Left cardiac atrium (tissue), 4 donors: Measurements from ENCODE around the gene OTUD1. TPM values are rescaled to one million over a fixed set of nuclear protein-coding genes. Genes with fewer than 3 reads are reported as not detected.

Experiments
- ATAC-seq, 2 donors: fragments of 200-7000 bp; cut with Tn5 transposase; one replicate each; pipeline ENCODE4 v1.9.1; 2020; ENCODE audit warnings: mild to moderate bottlenecking in 2 of 2, moderate library complexity in 2 of 2
- DNase-seq: peaks from one replicate; pipeline ENCODE4 v3.0.0-alpha.2; 2020
- intact Hi-C, 2 donors: fragments of 100-400 bp; cut with DNase I; formaldehyde crosslinking; loops; one replicate each; pipeline versions ENCODE4 v1.14.1 to v1.15.1; 2022 to 2023
- total RNA-seq, 2 donors: library from RNA; stranded (reverse); fragmentation: NEBNext Ultra II Directional; extraction: Animal tissue kit (Norgen Biotek cat#: 25700); gene quantifications; one replicate each; pipeline ENCODE4 v1.2.1, GENCODE V29; 2021
- donor health status: DM: no; HTN: yes; CAD: no.
- donor health status: DM: no; HTN: yes; CAD: no; lungs with severe emphysema.
- donor health status: DM: yes; HTN: yes; CAD: no.
- donor health status: Dilated cardiomyopathy.

OTUD1 gene
- total RNA-seq, 2 donors from 2014 or later = 14.0 to 14.4 TPM

DNA sequence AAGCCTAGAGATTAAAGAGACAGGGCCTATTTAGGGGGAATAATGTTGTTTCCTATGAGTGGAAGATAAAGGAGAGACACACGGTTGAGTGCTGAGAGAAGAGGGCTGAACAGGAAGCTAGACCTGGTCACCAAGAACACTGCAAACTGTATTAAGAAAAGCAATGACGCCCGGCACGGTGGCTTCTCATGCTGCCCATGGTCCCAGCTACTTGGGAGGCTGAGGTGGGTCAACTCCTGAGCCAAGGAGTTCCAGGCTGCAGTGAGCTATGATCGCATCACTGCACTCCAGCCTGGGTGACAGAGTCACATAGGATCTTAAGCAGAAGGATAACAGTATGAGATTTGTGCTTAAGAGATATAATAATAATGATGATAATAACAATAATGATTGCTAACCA is 19.7 kb upstream of the OTUD1 start:
- intact Hi-C loops = no loop called here
- DNase-seq (no peak), ATAC-seq (no peak)

DNA sequence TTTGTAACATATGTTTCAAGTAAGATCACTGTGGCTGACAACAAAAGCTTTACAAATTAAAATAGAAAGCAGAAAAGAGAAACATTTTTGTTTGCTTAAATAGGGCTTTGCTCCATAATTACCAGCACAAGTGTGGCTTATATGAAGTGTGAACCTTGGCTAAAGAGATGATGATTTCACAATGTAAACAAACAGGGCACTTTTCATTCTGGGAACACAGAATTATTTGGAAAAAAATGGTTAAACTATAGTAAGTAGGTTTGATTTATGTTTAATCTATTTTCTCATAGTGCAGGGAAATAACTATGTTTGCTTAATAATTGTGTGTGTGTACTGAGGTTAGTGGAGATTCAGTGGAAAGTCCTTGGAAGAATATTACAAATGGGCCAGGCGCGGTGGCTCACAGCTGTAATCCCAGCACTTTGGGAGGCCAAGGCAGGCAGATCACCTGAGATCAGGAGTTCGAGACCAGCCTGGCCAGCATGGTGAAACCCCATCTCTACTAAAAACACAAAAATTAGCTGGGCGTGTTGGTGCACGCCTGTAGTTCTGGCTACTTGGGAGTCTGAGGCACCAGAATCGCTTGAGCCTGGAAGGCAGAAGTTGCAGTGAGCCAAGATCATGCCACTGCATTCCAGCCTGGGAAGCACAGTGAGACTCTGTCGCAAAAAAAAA is 19.1 kb upstream of the OTUD1 start:
- ATAC-seq (no peak), DNase-seq (no peak)
- intact Hi-C loops = no loop called here

DNA sequence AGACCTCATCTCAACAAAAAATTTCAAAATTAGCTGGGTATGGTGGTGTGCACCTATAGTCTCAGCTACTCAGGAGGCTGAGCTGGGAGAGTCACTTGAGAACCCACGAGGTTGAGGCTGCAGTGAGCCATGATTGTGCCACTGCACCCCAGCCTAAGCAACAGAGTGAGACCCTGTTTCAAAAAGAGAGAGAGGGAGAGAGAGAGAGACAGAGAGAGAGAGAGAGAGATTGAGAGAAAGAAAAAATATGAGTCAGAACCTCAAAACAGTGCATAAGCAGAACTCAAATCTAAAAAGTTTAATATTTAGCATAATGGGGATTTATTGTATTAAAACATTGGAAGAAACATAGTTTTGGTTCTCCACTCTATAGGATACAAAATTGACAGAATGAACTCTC is 17.5 kb upstream of the OTUD1 start:
- intact Hi-C loops = no loop called here
- no peak for DNase-seq
- no peak for ATAC-seq

DNA sequence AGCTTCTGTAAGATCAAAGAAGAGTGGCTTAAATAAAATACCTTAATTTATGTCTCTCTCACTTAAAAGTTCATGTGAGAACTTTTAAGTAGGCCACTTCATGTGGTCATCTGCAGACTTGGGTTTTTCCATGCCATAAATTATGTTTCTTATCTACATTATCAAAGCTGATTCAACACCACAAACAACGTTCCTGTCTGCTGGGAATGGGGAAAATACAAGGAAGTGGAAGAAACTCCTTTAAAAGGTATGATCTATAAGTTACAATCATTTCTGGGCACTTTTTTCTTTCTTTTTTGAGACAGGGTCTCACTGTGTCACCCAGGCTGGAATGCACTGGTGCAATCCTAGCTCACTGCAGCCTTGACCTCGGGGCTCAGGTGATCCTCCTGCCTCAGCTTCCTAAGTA is 16.9 kb upstream of the OTUD1 start:
- DNase-seq (no peak), ATAC-seq (no peak)
- intact Hi-C loops = no loop called here

DNA sequence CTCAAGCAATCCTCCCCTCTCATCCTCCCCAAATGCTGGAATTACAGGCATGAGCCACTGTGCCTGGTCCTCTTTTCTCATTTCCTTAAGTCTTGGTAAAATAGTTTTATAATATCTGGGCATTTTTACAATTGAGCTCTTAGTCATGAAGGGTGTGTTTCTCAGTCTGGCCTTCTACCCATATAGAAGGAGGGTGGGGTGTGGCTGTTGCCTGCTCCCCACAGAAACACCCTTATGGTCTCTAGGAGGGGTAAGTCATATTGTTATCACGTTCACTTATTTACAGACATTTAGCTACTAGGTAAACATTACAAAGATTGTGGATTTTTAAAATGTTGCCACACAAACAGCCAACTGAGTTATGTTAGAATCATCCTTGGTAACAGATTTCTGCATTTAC is 6.7 kb upstream of the OTUD1 start:
- intact Hi-C loops = no loop called here
- peak in 1 of 2 donors; percentile 56 for ATAC-seq

DNA sequence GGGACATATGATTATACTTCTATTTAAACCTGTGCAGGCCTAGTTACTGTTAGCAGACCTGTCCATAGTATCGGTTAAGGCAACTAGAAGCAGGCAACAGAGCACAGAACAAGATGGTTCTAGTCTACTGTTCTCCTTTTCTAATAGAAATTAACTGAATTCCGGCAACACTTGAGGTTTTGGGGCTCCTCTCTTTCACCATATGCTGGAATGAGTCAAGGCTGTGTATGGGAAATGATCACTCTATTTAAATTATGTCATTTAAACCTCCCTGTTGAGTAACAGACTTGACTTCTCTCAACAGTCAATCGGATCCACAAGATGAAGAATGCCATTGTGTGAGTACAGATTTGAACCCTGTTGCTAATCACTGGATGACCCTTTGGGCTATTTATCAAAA is 6.2 kb upstream of the OTUD1 start:
- intact Hi-C loops = no loop called here
- peak in 1 of 2 donors; percentile 16 for ATAC-seq
- DNase-seq = no peak

More for the DNA sequence above, 6.7 kb upstream of the OTUD1 start:
- DNase-seq = no peak

DNA sequence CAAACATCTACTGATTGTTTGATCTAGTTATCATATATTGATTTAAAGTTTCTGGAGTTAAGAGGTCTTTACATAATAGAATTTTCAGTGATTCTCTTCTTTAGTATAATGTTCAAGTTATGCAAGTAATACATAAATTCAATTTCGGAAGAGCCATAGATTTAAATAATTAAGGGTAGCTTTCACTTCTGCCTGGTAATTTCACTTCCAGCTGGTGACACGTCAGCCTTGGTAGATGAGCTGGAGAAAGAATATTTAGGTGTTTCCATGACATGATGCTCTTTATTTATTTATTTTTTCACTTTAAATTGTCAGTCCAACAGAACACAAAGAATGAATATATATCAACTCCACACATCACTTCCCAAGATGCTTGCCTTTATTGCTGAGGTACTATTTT is 5.2 kb upstream of the OTUD1 start:
- no peak for ATAC-seq
- intact Hi-C loops = no loop called here
- no peak for DNase-seq

DNA sequence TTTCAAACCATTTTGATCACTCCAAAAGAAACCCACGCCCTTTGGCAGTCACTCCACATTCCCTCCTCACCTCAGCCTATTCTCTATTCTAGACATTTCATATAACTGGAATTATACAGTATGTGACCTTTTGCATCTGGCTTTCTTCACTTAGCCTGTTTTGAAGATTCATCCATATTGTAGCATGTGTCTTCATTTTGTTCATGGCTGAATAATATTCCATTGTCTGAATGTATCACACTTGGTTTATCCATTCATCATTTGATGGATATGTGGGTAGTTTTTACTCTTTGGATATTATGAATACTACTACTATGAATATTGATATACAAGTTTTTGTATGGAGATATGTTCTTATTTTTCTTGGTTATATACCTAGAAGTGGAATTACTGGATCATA is 3.5 kb upstream of the OTUD1 start:
- intact Hi-C loops = no loop called here
- ATAC-seq (no peak), DNase-seq (no peak)

DNA sequence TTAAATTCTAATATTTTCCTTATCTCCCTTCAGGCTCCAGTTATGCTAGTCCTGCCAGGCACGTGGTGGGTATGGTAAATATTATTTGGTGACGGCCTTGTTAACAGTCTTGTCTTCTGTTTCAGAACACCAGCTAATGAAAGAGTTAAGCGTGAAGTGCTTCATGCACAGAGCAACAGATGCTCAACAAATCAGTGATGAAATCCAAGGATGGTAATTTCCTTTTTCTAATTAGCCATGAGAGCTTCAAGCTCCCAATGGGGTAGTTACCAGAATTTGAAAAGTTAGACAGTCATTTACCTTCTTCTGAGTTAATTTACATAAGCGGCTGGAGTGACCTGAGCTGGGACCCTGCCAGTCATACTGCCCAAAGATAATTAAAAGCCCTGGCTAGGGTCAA is 1.9 kb upstream of the OTUD1 start:
- intact Hi-C loops = no loop called here
- ATAC-seq (no peak), DNase-seq (no peak)

DNA sequence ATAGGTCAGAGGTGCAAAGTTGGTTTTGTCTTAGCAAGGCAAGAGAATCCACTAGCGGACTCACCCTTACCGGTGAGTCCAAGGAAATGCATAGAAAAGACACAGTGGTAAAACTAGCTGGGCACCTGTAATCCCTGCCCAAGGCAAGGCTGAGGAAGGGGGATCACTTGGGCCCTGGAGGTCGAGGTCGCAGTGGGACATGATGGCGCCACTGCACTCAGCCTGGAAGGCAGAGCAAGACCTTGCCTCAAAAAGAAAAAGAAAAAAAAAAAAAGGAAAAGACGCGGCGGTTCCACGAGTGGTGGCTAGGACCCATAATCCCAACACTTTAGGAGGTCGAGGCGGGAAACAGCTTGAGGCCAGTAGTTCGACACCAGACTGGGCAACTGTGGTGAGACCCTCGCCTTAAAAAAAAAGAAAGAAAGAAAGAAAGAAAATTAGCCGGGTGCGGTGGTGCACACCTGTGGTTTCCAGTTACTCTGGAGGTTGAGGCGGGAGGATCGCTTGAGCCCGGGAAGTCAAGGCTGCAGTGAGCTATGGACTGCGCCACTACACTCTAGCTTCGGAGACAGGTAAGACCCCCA is 820 bp upstream of the OTUD1 start:
- intact Hi-C loops = no loop called here
- ATAC-seq (no peak), DNase-seq (no peak)

DNA sequence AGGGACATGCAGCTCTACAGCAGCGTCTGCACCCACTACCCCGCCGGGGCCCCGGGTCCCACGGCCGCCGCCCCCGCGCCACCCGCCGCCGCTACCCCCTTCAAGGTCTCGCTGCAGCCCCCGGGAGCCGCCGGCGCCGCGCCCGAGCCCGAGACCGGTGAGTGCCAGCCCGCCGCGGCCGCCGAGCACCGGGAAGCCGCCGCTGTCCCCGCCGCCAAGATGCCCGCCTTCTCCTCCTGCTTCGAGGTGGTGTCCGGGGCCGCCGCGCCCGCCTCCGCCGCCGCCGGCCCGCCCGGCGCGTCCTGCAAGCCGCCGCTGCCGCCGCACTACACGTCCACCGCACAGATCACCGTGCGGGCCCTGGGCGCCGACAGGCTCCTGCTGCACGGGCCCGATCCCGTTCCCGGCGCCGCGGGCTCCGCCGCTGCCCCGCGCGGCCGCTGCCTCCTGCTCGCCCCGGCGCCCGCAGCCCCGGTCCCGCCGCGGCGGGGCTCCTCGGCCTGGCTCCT is 631 bp downstream of the OTUD1 start:
- no peak for DNase-seq
- intact Hi-C loops = no loop called here
- peak in 1 of 2 donors; percentile 6 for ATAC-seq

DNA sequence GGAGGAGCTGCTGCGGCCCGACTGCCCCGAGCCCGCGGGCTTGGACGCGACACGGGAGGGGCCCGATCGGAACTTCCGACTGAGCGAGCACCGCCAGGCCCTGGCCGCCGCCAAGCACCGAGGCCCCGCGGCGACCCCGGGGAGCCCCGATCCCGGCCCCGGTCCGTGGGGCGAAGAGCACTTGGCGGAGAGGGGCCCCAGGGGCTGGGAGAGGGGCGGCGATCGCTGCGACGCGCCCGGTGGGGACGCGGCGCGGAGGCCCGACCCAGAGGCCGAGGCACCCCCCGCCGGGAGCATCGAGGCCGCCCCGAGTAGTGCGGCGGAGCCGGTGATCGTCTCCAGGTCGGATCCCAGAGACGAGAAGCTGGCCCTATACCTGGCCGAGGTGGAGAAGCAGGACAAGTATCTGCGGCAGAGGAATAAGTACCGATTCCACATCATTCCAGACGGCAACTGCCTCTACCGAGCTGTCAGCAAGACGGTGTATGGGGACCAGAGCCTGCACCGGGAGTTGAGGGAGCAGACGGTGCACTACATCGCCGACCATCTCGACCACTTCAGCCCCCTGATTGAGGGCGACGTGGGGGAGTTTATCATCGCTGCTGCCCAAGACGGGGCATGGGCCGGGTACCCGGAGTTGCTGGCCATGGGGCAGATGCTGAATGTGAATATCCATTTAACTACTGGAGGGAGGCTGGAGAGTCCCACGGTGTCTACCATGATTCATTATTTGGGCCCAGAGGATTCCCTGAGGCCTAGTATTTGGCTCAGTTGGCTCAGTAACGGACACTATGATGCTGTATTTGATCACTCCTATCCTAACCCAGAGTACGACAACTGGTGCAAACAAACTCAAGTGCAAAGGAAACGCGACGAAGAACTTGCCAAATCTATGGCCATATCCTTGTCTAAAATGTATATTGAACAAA is 1.4 kb downstream of the OTUD1 start:
- DNase-seq (peak; percentile 46), ATAC-seq (peak in 1 of 2 donors; percentile 8)
- intact Hi-C loops = loop anchor here in 1 of 2 donors (10.0 kb wide), 1 partner anchor 95 kb away; the partner anchor contains the start of gene C10orf67

DNA sequence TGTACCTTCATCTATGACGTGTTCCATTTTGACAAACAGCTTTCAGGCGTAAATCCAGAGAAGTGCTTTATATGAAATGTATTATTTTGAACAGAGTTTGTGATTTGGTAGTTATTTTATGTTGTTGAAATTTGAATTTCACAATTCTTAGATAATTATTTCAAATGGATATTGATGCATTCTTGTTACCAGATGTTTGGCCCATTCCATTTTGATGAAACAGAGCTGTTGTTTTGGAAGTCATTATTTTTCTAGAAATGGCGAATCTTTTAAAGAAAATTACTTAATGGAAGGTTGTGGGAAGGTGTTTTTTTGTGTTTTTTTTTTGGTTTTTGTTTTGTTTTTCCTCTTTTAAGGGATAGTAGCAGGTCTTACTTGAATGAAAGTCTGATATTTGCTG is 2.4 kb downstream of the OTUD1 start:
- intact Hi-C loops = loop anchor here in 1 of 2 donors (10.0 kb wide), 1 partner anchor 96 kb away; the partner anchor contains the start of gene C10orf67

DNA sequence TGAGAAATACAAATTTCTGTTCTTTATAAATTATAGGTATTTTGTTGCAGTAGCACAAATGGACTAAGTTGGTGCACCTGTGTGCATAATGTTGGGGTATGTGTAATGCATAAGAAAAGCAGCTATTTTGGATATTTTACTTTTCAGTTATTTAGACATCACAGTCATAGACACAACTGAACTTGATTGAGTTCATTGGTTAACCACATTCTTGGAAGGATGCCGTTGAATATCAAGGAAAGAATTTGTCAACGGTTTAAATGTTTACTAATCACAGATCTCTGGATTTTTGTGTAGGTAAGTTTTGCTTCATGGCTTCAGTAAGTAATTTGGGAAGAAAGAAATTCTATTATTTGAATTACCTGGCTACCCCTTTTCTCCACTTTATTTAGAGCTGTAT is 4.1 kb downstream of the OTUD1 start:
- no peak for DNase-seq
- intact Hi-C loops = loop anchor here in 1 of 2 donors (10.0 kb wide), 1 partner anchor 98 kb away; the partner anchor contains the start of gene C10orf67
- ATAC-seq = no peak

More for the DNA sequence above, 2.4 kb downstream of the OTUD1 start:
- DNase-seq (no peak), ATAC-seq (no peak)

DNA sequence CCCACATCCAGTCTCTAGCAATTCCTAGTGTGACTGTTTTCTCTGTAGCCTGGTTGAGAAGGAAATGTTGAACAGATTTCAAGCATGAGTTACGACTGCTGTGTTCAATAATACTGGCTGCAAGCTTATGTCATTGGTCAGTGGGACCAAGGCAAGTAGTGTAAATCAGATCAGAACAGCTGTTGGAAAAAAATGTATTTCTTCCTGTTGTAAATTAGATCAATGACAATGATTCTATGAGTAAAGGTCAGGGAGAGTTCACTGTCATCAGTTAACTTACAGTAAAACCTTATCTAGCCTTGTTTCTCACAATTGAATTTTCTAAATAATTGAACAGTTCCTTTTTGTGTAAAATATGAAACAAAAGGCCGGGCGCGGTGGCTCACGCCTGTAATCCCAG is 6.7 kb downstream of the OTUD1 start:
- ATAC-seq (no peak), DNase-seq (no peak)
- intact Hi-C loops = loop anchor here in 1 of 2 donors (10.0 kb wide), 1 partner anchor 101 kb away; the partner anchor contains the start of gene C10orf67

DNA sequence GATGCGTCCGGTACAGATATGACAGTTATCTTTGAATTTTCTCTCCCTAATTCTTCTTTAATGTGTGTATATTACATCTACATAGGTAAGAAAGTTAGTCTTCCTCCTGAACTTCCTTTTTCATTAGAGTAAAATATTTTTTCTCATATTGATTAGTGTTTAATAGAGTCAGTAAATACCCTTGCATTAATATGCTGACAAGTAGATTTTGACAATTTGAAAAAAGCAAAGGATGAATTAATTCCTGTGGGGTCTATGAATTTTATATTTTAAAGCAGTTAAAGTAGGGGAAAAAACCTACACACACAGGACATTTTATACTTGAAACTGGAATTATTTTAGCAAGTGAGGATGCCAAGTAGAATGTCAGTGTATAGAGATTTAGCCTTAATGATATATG is 9.4 kb downstream of the OTUD1 start:
- ATAC-seq (no peak), DNase-seq (no peak)
- intact Hi-C loops = loop anchor here in 1 of 2 donors (10.0 kb wide), 1 partner anchor 104 kb away; the partner anchor contains the start of gene C10orf67

DNA sequence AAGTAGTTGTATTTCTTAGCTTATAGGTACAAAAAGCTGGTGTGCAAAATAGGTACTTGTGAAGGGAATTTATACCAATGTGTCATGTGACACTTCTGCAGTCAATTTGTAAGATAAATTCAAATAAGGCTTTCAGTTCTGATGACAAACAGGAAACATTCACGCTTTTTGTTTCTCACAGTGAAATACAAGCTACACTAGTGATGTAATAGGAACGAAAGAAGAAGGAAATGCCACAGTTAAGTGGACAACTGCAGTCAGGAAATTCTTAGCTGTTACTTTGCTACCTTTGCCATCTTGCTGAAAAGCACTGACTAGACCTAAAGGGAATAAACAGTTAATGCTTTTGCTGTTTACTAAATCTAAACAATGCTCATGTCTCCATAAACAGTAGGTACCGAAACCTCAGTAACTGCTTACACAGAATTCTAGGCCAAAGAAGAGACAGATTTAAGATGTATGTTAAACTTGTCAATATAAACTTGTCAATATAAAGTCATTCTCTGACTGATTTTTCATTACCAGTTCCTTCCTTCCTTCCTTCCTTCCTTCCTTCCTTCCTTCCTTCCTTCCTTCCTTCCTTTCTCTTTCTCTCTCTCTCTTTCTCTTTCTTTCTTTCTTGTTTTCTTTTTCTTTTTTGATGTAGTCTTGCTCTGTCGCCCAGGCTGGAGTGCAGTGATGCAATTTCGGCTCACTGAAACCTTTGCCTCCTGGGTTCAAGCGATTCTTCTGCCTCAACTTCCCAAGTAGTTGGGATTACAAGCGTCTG is 10.1 kb downstream of the OTUD1 start:
- DNase-seq (no peak), ATAC-seq (no peak)
- intact Hi-C loops = loop anchor here in 1 of 2 donors (10.0 kb wide), 1 partner anchor 104 kb away; the partner anchor contains the start of gene C10orf67

DNA sequence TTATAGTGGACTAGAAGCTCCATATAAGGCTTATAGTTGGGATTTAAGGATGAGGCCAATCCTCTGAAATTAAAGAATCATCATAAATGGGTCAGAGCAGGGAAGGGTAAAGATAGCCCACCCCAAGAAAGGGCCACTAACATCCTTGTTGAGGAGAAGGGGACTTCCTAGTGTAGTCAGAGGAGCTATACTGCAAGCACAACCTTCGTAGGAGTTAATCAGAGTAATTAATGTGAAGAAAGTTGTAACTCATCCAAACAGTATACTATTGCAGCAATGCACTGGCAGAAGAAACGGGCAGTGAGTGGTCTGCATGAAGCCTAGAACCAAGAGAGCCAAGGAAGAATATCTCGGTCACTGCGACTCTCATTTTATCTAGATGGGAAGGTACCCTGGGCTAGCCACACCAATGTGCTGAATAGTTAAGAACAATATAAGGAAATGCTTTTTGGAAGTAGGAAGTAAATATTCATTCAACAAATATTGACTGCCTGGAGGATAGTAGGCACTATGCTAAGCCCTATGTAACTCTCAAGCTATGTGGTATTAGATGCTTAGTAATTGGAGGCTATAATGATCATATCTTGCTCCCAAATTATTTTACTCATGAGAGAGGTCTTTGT is 13.3 kb downstream of the OTUD1 start:
- intact Hi-C loops = no loop called here
- DNase-seq = no peak
- no peak for ATAC-seq
